ENCODE results near the gene ARID1A. TPM values are rescaled to one million over a fixed set of nuclear protein-coding genes. Genes with fewer than 3 reads are reported as not detected.

Gene ARID1A
- total and polyA plus RNA-seq, 2 of the 8 experiments (the other 6 are each of a cell fraction or from before 2014, with no cell fraction given), result 52.1 to 103 TPM

GRCh38 chr1:26728645-26729044 is 32.8 kb downstream of the ARID1A start:
- Histone ChIP-seq H4K5ac (ENCODE audit: insufficient read length, low read depth, low read length) (no peak overlapping the region), H3K27ac (ENCODE audit: low read depth, low read length) (no peak overlapping the region), H2BK12ac (ENCODE audit: low read depth, low read length) (no peak overlapping the region), H3K79me2 (ENCODE audit: control insufficient read depth in 1 of 2, insufficient read depth in 2 of 2, low read length in 2 of 2) (peaks cover 27 to 97% of the 10 kb centered on the region in 2 experiments), H3K23ac (ENCODE audit: insufficient read length) (no peak overlapping the region), H3K9ac (replicated peaks in 1 of 4; ENCODE audit: extremely low read depth in 1 of 4, low read depth in 3 of 4, low read length in 3 of 4) (no peak overlapping the region), H3K36me3 (ENCODE audit: control insufficient read depth in 2 of 4, insufficient read depth in 4 of 4, low read length in 3 of 4) (peaks cover 26 to 47% (median 40%) of the 10 kb centered on the region in 4 experiments), H3K4me2 (ENCODE audit: insufficient read depth in 1 of 2, low read depth in 2 of 2, low read length in 2 of 2) (no peak overlapping the region), H3K4me3 (ENCODE audit: extremely low read depth in 1 of 4, insufficient read depth in 2 of 4, low read depth in 3 of 4, low read length in 4 of 4) (no peak overlapping the region), H3K4ac (replicated peaks; ENCODE audit: insufficient read length, low read depth, low read length) (no peak overlapping the region), H2BK20ac (ENCODE audit: low read length) (no peak overlapping the region), H4K91ac (replicated peaks; ENCODE audit: insufficient read length, low read length) (no peak overlapping the region), H3K4me1 (replicated peaks in 1 of 4; ENCODE audit: control insufficient read depth in 3 of 4, insufficient read depth in 4 of 4, low read length in 3 of 4) (peaks cover 14 to 33% (median 23%) of the 10 kb centered on the region in 4 experiments), H2BK5ac (ENCODE audit: low read depth, low read length) (no peak overlapping the region), H3K79me1 (ENCODE audit: low read depth, low read length) (peaks cover 8% of the 10 kb centered on the region; the same call in 1 of the 2 replicates), H4K8ac (ENCODE audit: extremely low read depth, insufficient read depth, low read length) (no peak overlapping the region), H3K9me3 (ENCODE audit: insufficient read depth in 2 of 2, low read depth in 1 of 2, low read length in 1 of 2) (no peaks in the 10 kb centered on the region), H4K20me1 (replicated peaks in 1 of 2; ENCODE audit: control insufficient read depth in 1 of 2, insufficient read depth in 2 of 2, low read length in 2 of 2) (peaks cover 26 to 33% of the 10 kb centered on the region in 2 experiments), H2BK15ac (ENCODE audit: low read length) (no peak overlapping the region), H2BK120ac (replicated peaks; ENCODE audit: low read depth, low read length) (no peak overlapping the region), H3K18ac (ENCODE audit: extremely low read depth, low read length) (no peak overlapping the region), H3K56ac (replicated peaks; ENCODE audit: insufficient read length, low read depth, low read length) (no peak overlapping the region), H2AFZ (ENCODE audit: low read length) (no peak overlapping the region), H3K14ac (ENCODE audit: insufficient read length) (no peak overlapping the region), H3K27me3 (replicated peaks in 1 of 4; ENCODE audit: control insufficient read depth in 3 of 4, extremely low read depth in 1 of 4, insufficient read depth in 3 of 4, low read length in 3 of 4) (no peaks in the 10 kb centered on the region), H2AK5ac (ENCODE audit: low read depth, low read length) (no peak overlapping the region), H3K23me2 (ENCODE audit: low read depth, low read length) (peaks cover 7% of the 10 kb centered on the region; the same call in 1 of the 2 replicates)
- POLR2A ChIA-PET (ENCODE audit: partially characterized antibody), result interaction anchor here (0.6 to 18.3 kb wide), 4 partner anchors 26 to 246 kb away, joined by 3 to 256 read pairs (median 26); partner anchors contain the start of gene ARID1A
- FAIRE-seq (no peak), DNase-seq (ENCODE audit: low read depth in 1 of 2, low spot score in 2 of 2) (no peak)
- 90% methylated on average over 1 of the region's 1 CpG; no CpG with 5 or more reads in 1 of the 2 experiments for WGBS, 2 experiments (ENCODE audit: extremely low coverage in 1 of 2, insufficient coverage in 1 of 2, insufficient read length in 1 of 2, insufficient replicate concordance in 2 of 2, low coverage in 1 of 2, low lambda C conversion rate in 2 of 2, missing lambda C conversion rate in 1 of 2)
- CTCF ChIA-PET (ENCODE audit: partially characterized antibody), result interaction anchor here (0.6 to 3.8 kb wide), 12 partner anchors 11 to 198 kb away, joined by 3 to 14 read pairs (median 6); no protein-coding TSS in a partner anchor
- no peak for TF ChIP-seq KDM1A (IDR thresholded peaks at IDR 0.05; ENCODE audit: borderline replicate concordance, low read length)
- TF ChIP-seq EZH2 (IDR thresholded peaks at IDR 0.05; ENCODE audit: low read depth, low read length, severe bottlenecking), result no peak
- no peak for TF ChIP-seq MAX (IDR thresholded peaks at IDR 0.05)
- no peak for TF ChIP-seq ATF3 (IDR thresholded peaks at IDR 0.05; ENCODE audit: insufficient read depth, low read depth, low read length)
- TF ChIP-seq USF2 (IDR thresholded peaks at IDR 0.05; ENCODE audit: low read length), result no peak
- TF ChIP-seq NRF1 (IDR thresholded peaks at IDR 0.05; ENCODE audit: low read depth, low read length), result no peak
- no peak for TF ChIP-seq TAF1 (IDR thresholded peaks at IDR 0.05; ENCODE audit: low read depth, low read length)
- no peak for TF ChIP-seq YY1 (IDR thresholded peaks at IDR 0.05; ENCODE audit: low read depth, low read length)
- no peak for TF ChIP-seq ATF2 (IDR thresholded peaks at IDR 0.05; ENCODE audit: low read length)
- no peak for TF ChIP-seq BRCA1 (IDR thresholded peaks at IDR 0.05; ENCODE audit: low read depth, low read length)

Data from H1 (cell line).